PC-3 (cell line): Measurements from ENCODE around the gene MAGI2.

Experiments
- CTCF ChIP-seq: fragments of 300-600 bp; sonication (generic); conservative IDR thresholded peaks from 2 replicates; pipeline ENCODE4 v1.5.1; 2017; ENCODE audit warnings: antibody characterized with exemption, low read depth, mild to moderate bottlenecking, low read length
- EZH2 ChIP-seq: fragments of 300-600 bp; sonication (generic); IDR thresholded peaks from one replicate; pipeline ENCODE4 v1.6.1; 2017; ENCODE audit warnings: antibody characterized with exemption, mild to moderate bottlenecking, low read length; ENCODE audit not compliant: unreplicated experiment
- EZH2phosphoT487 ChIP-seq: fragments of 300-600 bp; sonication (generic); IDR thresholded peaks from 2 replicates; pipeline ENCODE4 v1.6.1; 2018; ENCODE audit warnings: mild to moderate bottlenecking, antibody characterized with exemption, low read length, borderline replicate concordance

- TF ChIP-seq CTCF: no peak
- no peak for TF ChIP-seq EZH2
- TF ChIP-seq EZH2phosphoT487: no peak
Measured at GRCh38 chr7:79339208-79339925, 114.1 kb downstream of the MAGI2 start.
